IPS DF 19.7 (cell line): ENCODE data around the gene CHCHD6.

Experiments used
- DNase-seq: peaks from one replicate; pipeline ENCODE4 v3.0.0-alpha.2; 2013; ENCODE audit warnings: low read depth, low spot score

Gene CHCHD6

GRCh38 chr3:126859415-126860246 is 155.6 kb downstream of the CHCHD6 start:
- DNase-seq = no peak

- no peak for DNase-seq
Measured at GRCh38 chr3:126865736-126866135, 161.7 kb downstream of the CHCHD6 start.

GRCh38 chr3:126866175-126866759 is 162.2 kb downstream of the CHCHD6 start:
- no peak for DNase-seq

GRCh38 chr3:126867190-126867862 is 163.3 kb downstream of the CHCHD6 start:
- DNase-seq = no peak

- DNase-seq = no peak
Measured at GRCh38 chr3:126867863-126868200, 163.8 kb downstream of the CHCHD6 start.

GRCh38 chr3:126870608-126871210 is 166.7 kb downstream of the CHCHD6 start:
- DNase-seq = no peak

- DNase-seq = no peak
Measured at GRCh38 chr3:126872701-126873342, 168.8 kb downstream of the CHCHD6 start.

GRCh38 chr3:126873416-126873815 is 169.4 kb downstream of the CHCHD6 start:
- DNase-seq = no peak

GRCh38 chr3:126878664-126879063 is 174.6 kb downstream of the CHCHD6 start:
- no peak for DNase-seq

- DNase-seq = no peak
Measured at GRCh38 chr3:126880901-126881300, 176.9 kb downstream of the CHCHD6 start.

- DNase-seq = no peak
Measured at GRCh38 chr3:126881861-126882260, 177.8 kb downstream of the CHCHD6 start.

- DNase-seq = no peak
Measured at GRCh38 chr3:126883241-126883640, 179.2 kb downstream of the CHCHD6 start.

GRCh38 chr3:126885425-126885824 is 181.4 kb downstream of the CHCHD6 start:
- DNase-seq = no peak

GRCh38 chr3:126886217-126886616 is 182.2 kb downstream of the CHCHD6 start:
- DNase-seq = no peak

- no peak for DNase-seq
Measured at GRCh38 chr3:126887686-126888085, 183.6 kb downstream of the CHCHD6 start.

GRCh38 chr3:126888186-126888760 is 184.2 kb downstream of the CHCHD6 start:
- no peak for DNase-seq

GRCh38 chr3:126889276-126890201 is 185.5 kb downstream of the CHCHD6 start:
- no peak for DNase-seq

- DNase-seq = no peak
Measured at GRCh38 chr3:126891141-126891540, 187.1 kb downstream of the CHCHD6 start.

GRCh38 chr3:126891791-126892190 is 187.8 kb downstream of the CHCHD6 start:
- DNase-seq = no peak

- DNase-seq = no peak
Measured at GRCh38 chr3:126893651-126894050, 189.6 kb downstream of the CHCHD6 start.
